Measurements from ENCODE around the gene EXOC4.
A peak's percentile ranks its signal among the peaks of the same experiment; 100 is the strongest.

Gene EXOC4

DNA sequence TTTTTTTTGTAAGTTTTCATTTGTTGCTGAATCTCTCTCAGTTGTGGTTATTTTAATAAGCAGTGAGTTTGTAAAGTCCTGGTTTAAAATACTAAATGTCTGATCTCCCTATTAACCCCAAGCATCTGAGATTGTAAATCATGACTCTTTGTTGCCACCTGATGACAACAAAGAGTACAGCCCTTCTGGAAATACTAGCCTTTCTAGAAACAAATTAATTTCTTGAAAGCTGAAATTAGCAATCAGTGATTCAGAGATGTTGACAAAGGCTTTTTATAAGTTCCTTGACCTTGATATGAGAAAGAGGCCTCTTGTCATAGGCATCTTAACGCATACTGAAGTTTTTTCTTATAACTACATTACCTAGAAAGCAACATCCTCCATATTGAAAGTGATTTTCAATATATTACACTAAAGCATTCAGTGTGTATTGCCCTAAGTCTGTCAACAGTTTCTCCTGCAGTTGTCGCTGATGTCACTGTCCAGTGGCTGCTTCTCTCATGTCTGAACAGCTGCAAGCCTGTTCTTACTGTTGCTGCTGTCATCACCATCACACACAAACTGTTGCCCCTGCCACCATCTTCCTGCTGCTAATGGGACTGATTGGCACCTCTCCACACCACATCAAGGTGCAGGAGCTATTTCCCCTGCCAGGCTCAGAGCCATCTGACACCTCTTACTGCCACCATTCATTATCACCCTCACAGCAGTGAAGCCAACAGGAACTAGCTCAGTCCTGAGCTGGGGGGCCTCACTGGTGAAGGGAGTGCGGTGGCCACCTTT lies 779.1 kb downstream of the EXOC4 start:
- peaks cover 28% of the 10 kb centered on the region for H3K4me1 ChIP-seq (ENCODE audit: insufficient read depth, low read length, poor library complexity, severe bottlenecking)
- no peaks in the 10 kb centered on the region for H4K20me1 ChIP-seq (ENCODE audit: insufficient read depth, low read length, poor library complexity, severe bottlenecking)
- TF ChIP-seq, protein P1, sequence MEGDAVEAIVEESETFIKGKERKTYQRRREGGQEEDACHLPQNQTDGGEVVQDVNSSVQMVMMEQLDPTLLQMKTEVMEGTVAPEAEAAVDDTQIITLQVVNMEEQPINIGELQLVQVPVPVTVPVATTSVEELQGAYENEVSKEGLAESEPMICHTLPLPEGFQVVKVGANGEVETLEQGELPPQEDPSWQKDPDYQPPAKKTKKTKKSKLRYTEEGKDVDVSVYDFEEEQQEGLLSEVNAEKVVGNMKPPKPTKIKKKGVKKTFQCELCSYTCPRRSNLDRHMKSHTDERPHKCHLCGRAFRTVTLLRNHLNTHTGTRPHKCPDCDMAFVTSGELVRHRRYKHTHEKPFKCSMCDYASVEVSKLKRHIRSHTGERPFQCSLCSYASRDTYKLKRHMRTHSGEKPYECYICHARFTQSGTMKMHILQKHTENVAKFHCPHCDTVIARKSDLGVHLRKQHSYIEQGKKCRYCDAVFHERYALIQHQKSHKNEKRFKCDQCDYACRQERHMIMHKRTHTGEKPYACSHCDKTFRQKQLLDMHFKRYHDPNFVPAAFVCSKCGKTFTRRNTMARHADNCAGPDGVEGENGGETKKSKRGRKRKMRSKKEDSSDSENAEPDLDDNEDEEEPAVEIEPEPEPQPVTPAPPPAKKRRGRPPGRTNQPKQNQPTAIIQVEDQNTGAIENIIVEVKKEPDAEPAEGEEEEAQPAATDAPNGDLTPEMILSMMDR (conservative IDR thresholded peaks at IDR 0.05; ENCODE audit: low read length) = peak; percentile 61
- TF ChIP-seq EZH2phosphoT487 (IDR thresholded peaks at IDR 0.05; ENCODE audit: borderline replicate concordance) = no peak
- peak overlapping the region; percentile 41 for H3K4me3 ChIP-seq (ENCODE audit: low read length, poor library complexity, severe bottlenecking)
- H3K9me2 ChIP-seq (replicated peaks; ENCODE audit: low read depth, low read length) = no peaks in the 10 kb centered on the region
- no peaks in the 10 kb centered on the region for H3K36me3 ChIP-seq (ENCODE audit: insufficient read depth, low read length)
- H3K9me3 ChIP-seq (ENCODE audit: insufficient read depth, low read depth, low read length) = peaks cover 4% of the 10 kb centered on the region; the same call in 1 of the 2 replicates
- H2AFZ ChIP-seq (ENCODE audit: low read length) = 0 out of 2 replicates have a peak overlapping the region, but pooled peaks have one; percentile 5
- peak overlapping the region; percentile 53 for H3K9ac ChIP-seq (ENCODE audit: low read depth, low read length, poor library complexity, severe bottlenecking)
- H3K27me3 ChIP-seq (ENCODE audit: insufficient read depth, low read length, poor library complexity, severe bottlenecking) = no peaks in the 10 kb centered on the region
- no peaks in the 10 kb centered on the region; the same call in 1 of the 2 replicates for H3F3A ChIP-seq (ENCODE audit: low read depth)
- peak overlapping the region; percentile 65 for H3K4me2 ChIP-seq (ENCODE audit: low read depth, low read length, poor library complexity, severe bottlenecking)
- H3K79me2 ChIP-seq (ENCODE audit: insufficient read depth, low read length) = no peaks in the 10 kb centered on the region

DNA sequence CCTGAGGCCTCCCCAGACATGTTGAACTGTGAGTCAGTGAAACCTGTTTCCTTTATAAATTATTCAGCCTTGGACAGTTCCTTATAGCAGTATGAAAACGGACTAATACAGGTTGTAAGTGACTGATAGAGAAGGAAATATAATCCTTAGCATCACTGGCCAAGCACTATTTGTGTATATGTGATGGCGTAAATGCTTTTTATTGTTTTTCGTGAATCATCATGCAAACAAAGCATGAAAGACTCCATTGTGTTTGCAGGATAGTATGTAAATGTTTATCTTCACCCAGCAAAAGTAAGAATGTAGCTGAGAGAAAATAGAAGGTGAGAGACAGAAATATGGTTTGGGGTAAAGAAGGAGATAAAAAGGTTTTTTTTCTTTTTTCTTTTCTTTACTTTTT lies 781.8 kb downstream of the EXOC4 start:
- Histone ChIP-seq H3K9me2 (replicated peaks; ENCODE audit: low read depth, low read length) (no peaks in the 10 kb centered on the region), H4K20me1 (ENCODE audit: insufficient read depth, low read length, poor library complexity, severe bottlenecking) (no peaks in the 10 kb centered on the region), H2AFZ (ENCODE audit: low read length) (no peak overlapping the region), H3K4me2 (ENCODE audit: low read depth, low read length, poor library complexity, severe bottlenecking) (no peak overlapping the region), H3K4me1 (ENCODE audit: insufficient read depth, low read length, poor library complexity, severe bottlenecking) (peaks cover 28% of the 10 kb centered on the region), H3K27me3 (ENCODE audit: insufficient read depth, low read length, poor library complexity, severe bottlenecking) (no peaks in the 10 kb centered on the region), H3K36me3 (ENCODE audit: insufficient read depth, low read length) (no peaks in the 10 kb centered on the region), H3K9me3 (ENCODE audit: insufficient read depth, low read depth, low read length) (peaks cover 4% of the 10 kb centered on the region; the same call in 1 of the 2 replicates), H3F3A (ENCODE audit: low read depth) (no peaks in the 10 kb centered on the region; the same call in 1 of the 2 replicates), H3K9ac (ENCODE audit: low read depth, low read length, poor library complexity, severe bottlenecking) (no peak overlapping the region), H3K79me2 (ENCODE audit: insufficient read depth, low read length) (no peaks in the 10 kb centered on the region), H3K4me3 (ENCODE audit: low read length, poor library complexity, severe bottlenecking) (no peak overlapping the region)
- TF ChIP-seq EZH2phosphoT487 (IDR thresholded peaks at IDR 0.05; ENCODE audit: borderline replicate concordance) = no peak

DNA sequence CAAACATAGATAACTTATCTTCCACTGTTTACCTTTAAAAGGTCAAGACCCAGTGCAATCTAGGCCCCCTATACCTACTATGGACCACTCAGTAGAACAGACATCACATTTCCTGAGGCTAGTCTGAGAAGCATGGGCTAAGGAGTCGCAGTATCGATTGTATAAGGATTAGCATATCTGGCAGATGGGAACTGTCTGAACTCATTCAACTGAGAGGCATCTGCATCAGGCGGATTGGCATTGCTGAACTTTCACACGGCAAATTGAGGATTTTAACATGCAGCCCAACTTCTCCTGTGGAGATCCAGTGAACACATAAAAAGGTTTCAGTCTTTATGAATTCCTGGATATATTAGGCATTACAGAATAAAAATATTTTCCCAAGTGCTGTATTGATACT lies 785.1 kb downstream of the EXOC4 start:
- Histone ChIP-seq H4K20me1 (ENCODE audit: insufficient read depth, low read length, poor library complexity, severe bottlenecking) (no peaks in the 10 kb centered on the region), H3K36me3 (ENCODE audit: insufficient read depth, low read length) (no peaks in the 10 kb centered on the region), H3K9ac (ENCODE audit: low read depth, low read length, poor library complexity, severe bottlenecking) (no peak overlapping the region), H3K4me1 (ENCODE audit: insufficient read depth, low read length, poor library complexity, severe bottlenecking) (peaks cover 5% of the 10 kb centered on the region), H3K79me2 (ENCODE audit: insufficient read depth, low read length) (no peaks in the 10 kb centered on the region), H3K9me3 (ENCODE audit: insufficient read depth, low read depth, low read length) (no peaks in the 10 kb centered on the region), H3F3A (ENCODE audit: low read depth) (no peaks in the 10 kb centered on the region), H3K27me3 (ENCODE audit: insufficient read depth, low read length, poor library complexity, severe bottlenecking) (no peaks in the 10 kb centered on the region), H3K9me2 (replicated peaks; ENCODE audit: low read depth, low read length) (no peaks in the 10 kb centered on the region), H3K4me2 (ENCODE audit: low read depth, low read length, poor library complexity, severe bottlenecking) (no peak overlapping the region), H3K4me3 (ENCODE audit: low read length, poor library complexity, severe bottlenecking) (no peak overlapping the region), H2AFZ (ENCODE audit: low read length) (no peak overlapping the region)
- TF ChIP-seq EZH2phosphoT487 (IDR thresholded peaks at IDR 0.05; ENCODE audit: borderline replicate concordance) = no peak
- TF ChIP-seq, protein P1 (conservative IDR thresholded peaks at IDR 0.05; ENCODE audit: low read length) = no peak
